CD14-positive monocyte (primary cell): ENCODE measurements around the gene NGLY1. TPM values are rescaled to one million over a fixed set of nuclear protein-coding genes. Genes with fewer than 3 reads are reported as not detected.
A peak's percentile ranks its signal among the peaks of the same experiment; 100 is the strongest.

Experiments used
- DNase-seq, 3 donors: peaks; one replicate each; pipeline ENCODE4 v3.0.0-alpha.2; 2011 to 2022
- H2AFZ ChIP-seq: 2 replicates; pipeline ENCODE4 v1.6.0; 2012; ENCODE audit warnings: mild to moderate bottlenecking, low read depth, low read length, inconsistent platforms; ENCODE audit not compliant: insufficient read depth, poor library complexity, severe bottlenecking
- H3K27ac ChIP-seq, 2 donors: 1 replicate in 1 of 2; 2 replicates in 1 of 2; pipeline ENCODE4 v1.5.1; 2012 to 2013; ENCODE audit warnings: low read length in 2 of 2, control low read depth in 1 of 2, inconsistent platforms in 1 of 2, low read depth in 1 of 2, mild to moderate bottlenecking in 1 of 2
- H3K27me3 ChIP-seq, 2 donors: one replicate each; pipeline versions ENCODE4 v1.6.0 to v1.6.1; 2011 to 2013; ENCODE audit warnings: low read length in 2 of 2; ENCODE audit not compliant: control insufficient read depth in 2 of 2, insufficient read depth in 2 of 2
- H3K36me3 ChIP-seq, 2 donors: replicated peaks in 1 of 2; 1 replicate in 1 of 2; 2 replicates in 1 of 2; pipeline versions ENCODE4 v1.5.1 to v1.6.1; 2012 to 2013; ENCODE audit warnings: low read length in 2 of 2, control low read depth in 1 of 2, inconsistent platforms in 1 of 2, mild to moderate bottlenecking in 1 of 2; ENCODE audit not compliant: insufficient read depth in 2 of 2, control insufficient read depth in 1 of 2
- H3K4me1 ChIP-seq, 2 donors: 1 replicate in 1 of 2; 2 replicates in 1 of 2; pipeline versions ENCODE4 v1.5.1 to v1.6.1; 2012 to 2013; ENCODE audit warnings: low read length in 2 of 2, control low read depth in 1 of 2, inconsistent platforms in 1 of 2, mild to moderate bottlenecking in 1 of 2, moderate library complexity in 1 of 2; ENCODE audit not compliant: insufficient read depth in 2 of 2, control insufficient read depth in 1 of 2
- H3K4me2 ChIP-seq: replicated peaks from 2 replicates; pipeline ENCODE3; 2012; ENCODE audit warnings: low read length, moderate library complexity, mild to moderate bottlenecking; ENCODE audit not compliant: poor library complexity, severe bottlenecking; ENCODE audit errors: extremely low read depth
- H3K4me3 ChIP-seq, 3 experiments: fragments of 200-600 bp in 1 of 3; sonication (generic) in 1 of 3; replicated peaks in 1 of 3; 1 replicate in 2 of 3; 2 replicates in 1 of 3; pipeline ENCODE4 v1.5.1; 2011 to 2013; ENCODE audit warnings: low read length in 3 of 3, mild to moderate bottlenecking in 3 of 3, control low read depth in 2 of 3, low read depth in 2 of 3, inconsistent platforms in 1 of 3, moderate library complexity in 1 of 3
- H3K79me2 ChIP-seq: 2 replicates; pipeline ENCODE4 v1.6.0; 2012; ENCODE audit warnings: mild to moderate bottlenecking, control low read depth, inconsistent platforms, low read length, moderate library complexity; ENCODE audit not compliant: insufficient read depth
- H3K9ac ChIP-seq: 2 replicates; pipeline ENCODE4 v1.6.0; 2017; ENCODE audit warnings: low read length, mild to moderate bottlenecking; ENCODE audit not compliant: insufficient read depth, poor library complexity, severe bottlenecking
- H3K9me3 ChIP-seq, 2 donors: replicated peaks in 1 of 2; 1 replicate in 1 of 2; 2 replicates in 1 of 2; pipeline versions ENCODE4 v1.5.1 to v1.6.1; 2012 to 2013; ENCODE audit warnings: low read length in 2 of 2, control low read depth in 1 of 2; ENCODE audit not compliant: control insufficient read depth in 1 of 2, insufficient read depth in 1 of 2
- H4K20me1 ChIP-seq: 2 replicates; pipeline ENCODE4 v1.6.0; 2012; ENCODE audit warnings: mild to moderate bottlenecking, low read length, control low read depth, moderate library complexity; ENCODE audit not compliant: insufficient read depth
- H3K27ac Mint-ChIP-seq, 7 donors: one replicate each; pipeline ENCODE4 v1.8.0; 2020; ENCODE audit warnings: mild to moderate bottlenecking in 7 of 7, mixed read lengths in 7 of 7, moderate library complexity in 6 of 7, inconsistent platforms in 2 of 7
- H3K27me3 Mint-ChIP-seq, 3 donors: one replicate each; pipeline ENCODE4 v1.8.0; 2021 to 2022; ENCODE audit warnings: low read depth in 3 of 3, mild to moderate bottlenecking in 3 of 3, mixed read lengths in 3 of 3, moderate library complexity in 3 of 3, inconsistent platforms in 1 of 3
- H3K36me3 Mint-ChIP-seq, 2 donors: one replicate each; pipeline ENCODE4 v1.8.0; 2020; ENCODE audit warnings: mixed read lengths in 2 of 2, inconsistent platforms in 1 of 2, mild to moderate bottlenecking in 1 of 2
- H3K4me1 Mint-ChIP-seq: one replicate; pipeline ENCODE4 v1.8.0; 2020; ENCODE audit warnings: mild to moderate bottlenecking, mixed read lengths
- H3K4me3 Mint-ChIP-seq, 2 donors: one replicate each; pipeline ENCODE4 v1.8.0; 2020; ENCODE audit warnings: mild to moderate bottlenecking in 2 of 2, mixed read lengths in 2 of 2, moderate library complexity in 1 of 2
- H3K9me3 Mint-ChIP-seq, 7 donors: one replicate each; pipeline ENCODE4 v1.8.0; 2020 to 2022; ENCODE audit warnings: mixed read lengths in 7 of 7, mild to moderate bottlenecking in 6 of 7, moderate library complexity in 6 of 7, inconsistent platforms in 2 of 7
- WGBS: methylation state at CpG from one replicate; pipeline ENCODE4 v1.1.5; 2013; ENCODE audit warnings: missing lambda C conversion rate; ENCODE audit not compliant: insufficient coverage; 5-methylcytosine and 5-hydroxymethylcytosine counted together
- intact Hi-C, 2 donors: fragments of 100-400 bp; cut with micrococcal nuclease; formaldehyde crosslinking; loops; one replicate each; pipeline versions ENCODE4 v1.15.0 to v1.15.1; 2023
- polyA plus RNA-seq, 3 donors: library from polyadenylated mRNA; depleted of rRNA in 1 of 3; unstranded in 2 of 3; stranded (reverse) in 1 of 3; fragments of 300-500 nt in 2 of 3; fragments of >200 nt in 1 of 3; fragmentation: Illumina TruSeq in 2 of 3; gene quantifications; 1 replicate in 2 of 3; 2 replicates in 1 of 3; pipeline ENCODE4 v1.2.3, GENCODE V29; 2012 to 2021
- TF ChIP-seq, protein P1 (sequence below): fragments of 200-600 bp; IDR thresholded peaks from one replicate; pipeline ENCODE4 v1.8.0; 2022; ENCODE audit warnings: antibody characterized with exemption, mild to moderate bottlenecking

The NGLY1 gene
- polyA plus RNA-seq, 3 donors = 11.4 to 33.4 (median 29.6) TPM

DNA sequence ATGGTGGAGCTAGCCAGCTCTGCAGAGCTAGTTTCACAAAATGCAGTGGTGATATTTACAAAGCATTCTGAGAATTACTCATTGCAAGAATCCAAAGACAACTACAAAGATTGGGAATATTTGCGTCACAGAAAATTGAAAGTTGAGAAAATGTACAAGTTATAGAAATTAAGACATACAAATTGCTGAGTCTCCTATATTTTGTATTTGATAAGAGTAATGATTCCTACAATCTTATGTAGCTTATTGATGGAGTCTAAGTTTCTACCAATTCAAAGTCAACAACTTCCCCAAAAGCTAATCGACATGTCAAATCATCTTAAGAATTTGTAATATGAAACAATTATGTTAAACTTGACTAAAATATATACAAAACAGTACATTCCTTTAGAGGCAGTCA lies 72.2 kb downstream of the NGLY1 start:
- Histone ChIP-seq H3K9me3 (no peaks in the 10 kb centered on the region), H3K27ac (no peak overlapping the region), H3K27me3 (no peaks in the 10 kb centered on the region), H4K20me1 (no peaks in the 10 kb centered on the region), H2AFZ (no peak overlapping the region), H3K4me2 (no peak overlapping the region), H3K9ac (no peak overlapping the region), H3K79me2 (no peaks in the 10 kb centered on the region), H3K36me3 (no peaks in the 10 kb centered on the region), H3K4me1 (no peaks in the 10 kb centered on the region), H3K4me3 (no peak overlapping the region)
- H3K4me3 Mint-ChIP-seq = no peak overlapping the region
- H3K4me1 Mint-ChIP-seq = peaks cover 2% of the 10 kb centered on the region
- H3K27ac Mint-ChIP-seq = peak overlapping the region in 1 of 7 donors; percentile 40
- intact Hi-C loops = no loop called here
- TF ChIP-seq, protein P1, sequence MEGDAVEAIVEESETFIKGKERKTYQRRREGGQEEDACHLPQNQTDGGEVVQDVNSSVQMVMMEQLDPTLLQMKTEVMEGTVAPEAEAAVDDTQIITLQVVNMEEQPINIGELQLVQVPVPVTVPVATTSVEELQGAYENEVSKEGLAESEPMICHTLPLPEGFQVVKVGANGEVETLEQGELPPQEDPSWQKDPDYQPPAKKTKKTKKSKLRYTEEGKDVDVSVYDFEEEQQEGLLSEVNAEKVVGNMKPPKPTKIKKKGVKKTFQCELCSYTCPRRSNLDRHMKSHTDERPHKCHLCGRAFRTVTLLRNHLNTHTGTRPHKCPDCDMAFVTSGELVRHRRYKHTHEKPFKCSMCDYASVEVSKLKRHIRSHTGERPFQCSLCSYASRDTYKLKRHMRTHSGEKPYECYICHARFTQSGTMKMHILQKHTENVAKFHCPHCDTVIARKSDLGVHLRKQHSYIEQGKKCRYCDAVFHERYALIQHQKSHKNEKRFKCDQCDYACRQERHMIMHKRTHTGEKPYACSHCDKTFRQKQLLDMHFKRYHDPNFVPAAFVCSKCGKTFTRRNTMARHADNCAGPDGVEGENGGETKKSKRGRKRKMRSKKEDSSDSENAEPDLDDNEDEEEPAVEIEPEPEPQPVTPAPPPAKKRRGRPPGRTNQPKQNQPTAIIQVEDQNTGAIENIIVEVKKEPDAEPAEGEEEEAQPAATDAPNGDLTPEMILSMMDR = no peak
- peaks cover 0 to 2% (median 0%) of the 10 kb centered on the region in 7 donors for H3K9me3 Mint-ChIP-seq
- H3K36me3 Mint-ChIP-seq = no peaks in the 10 kb centered on the region
- no CpG with 5 or more reads among the region's 2 CpGs for WGBS
- H3K27me3 Mint-ChIP-seq = peaks cover 0 to 3% (median 0%) of the 10 kb centered on the region in 3 donors
- DNase-seq = no peak

DNA sequence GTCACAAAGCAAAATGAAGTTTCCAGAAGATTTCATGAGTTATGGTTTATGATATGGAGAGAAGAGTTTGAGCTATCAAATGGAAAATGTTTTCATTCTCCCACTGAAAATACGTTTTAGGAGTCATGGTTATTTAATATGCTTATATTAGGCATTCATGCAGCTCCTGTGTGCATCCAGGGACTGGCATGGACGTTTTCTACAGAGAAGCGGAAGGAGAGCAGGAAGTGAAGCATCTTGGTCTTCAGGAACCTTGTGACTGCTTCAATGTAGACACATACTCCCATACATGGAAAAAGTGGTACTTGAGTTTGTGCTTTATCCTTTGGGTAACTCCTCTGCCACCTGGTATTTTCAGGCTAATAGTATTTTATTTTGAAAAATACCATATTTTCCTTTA lies 75.2 kb downstream of the NGLY1 start:
- Histone ChIP-seq H3K9me3 (no peaks in the 10 kb centered on the region), H3K4me1 (no peaks in the 10 kb centered on the region), H3K9ac (no peak overlapping the region), H2AFZ (no peak overlapping the region), H3K36me3 (no peaks in the 10 kb centered on the region), H3K4me3 (no peak overlapping the region), H3K27ac (no peak overlapping the region), H3K4me2 (no peak overlapping the region), H4K20me1 (no peaks in the 10 kb centered on the region), H3K79me2 (no peaks in the 10 kb centered on the region), H3K27me3 (no peaks in the 10 kb centered on the region)
- peaks cover 6% of the 10 kb centered on the region for H3K4me1 Mint-ChIP-seq
- H3K36me3 Mint-ChIP-seq = no peaks in the 10 kb centered on the region
- intact Hi-C loops = no loop called here
- H3K27ac Mint-ChIP-seq = no peak overlapping the region
- no peak for DNase-seq
- no CpG with 5 or more reads among the region's 3 CpGs for WGBS
- H3K9me3 Mint-ChIP-seq = peaks cover 0 to 2% (median 0%) of the 10 kb centered on the region in 7 donors
- TF ChIP-seq, protein P1 = no peak
- no peak overlapping the region for H3K4me3 Mint-ChIP-seq
- H3K27me3 Mint-ChIP-seq = peaks cover 0 to 3% (median 0%) of the 10 kb centered on the region in 3 donors
